MM.1S (cell line): ENCODE results near the gene UBE2D4.
"Not testable (repeated sequence)": the region's sequence is repeated elsewhere in the genome, so short reads cannot be mapped to it uniquely, and the experiment has no call there.

Source experiments
- CTCF ChIP-seq: fragments of 300-600 bp; sonication (generic); IDR thresholded peaks from 2 replicates; pipeline ENCODE4 v1.5.1; 2016; ENCODE audit warnings: antibody characterized with exemption, low read length, mixed read lengths
- EZH2phosphoT487 ChIP-seq: fragments of 300-600 bp; sonication (generic); IDR thresholded peaks from 2 replicates; pipeline ENCODE4 v1.6.1; 2018; ENCODE audit warnings: antibody characterized with exemption, low read length

- not testable (repeated sequence) for TF ChIP-seq CTCF, EZH2phosphoT487
These were observed 56.6 kb downstream of the UBE2D4 start for GRCh38 chr7:43982848-43983247.
